WTC11 (cell line): ENCODE measurements around the gene CRYBA2. TPM values are rescaled to one million over a fixed set of nuclear protein-coding genes. Genes with fewer than 3 reads are reported as not detected.
A peak's percentile ranks its signal among the peaks of the same experiment; 100 is the strongest.

Experiments used
- CREM ChIP-seq: sonication (generic); formaldehyde crosslinking; IDR thresholded peaks from 2 replicates; pipeline ENCODE4 v1.8.1; 2022; ENCODE audit warnings: mild to moderate bottlenecking, missing genetic modification reagents, moderate library complexity
- FOXJ3 ChIP-seq: sonication (generic); formaldehyde crosslinking; IDR thresholded peaks from 2 replicates; pipeline ENCODE4 v1.9.0; 2021; ENCODE audit warnings: missing genetic modification reagents, mild to moderate bottlenecking, borderline replicate concordance
- FOXP1 ChIP-seq: sonication (generic); formaldehyde crosslinking; IDR thresholded peaks from 2 replicates; pipeline ENCODE4 v1.8.0; 2022; ENCODE audit warnings: missing genetic modification reagents, mild to moderate bottlenecking, moderate library complexity, borderline replicate concordance
- HMGA2 ChIP-seq: fragments of 250-450 bp; sonication (Bioruptor Pico); IDR thresholded peaks from 2 replicates; pipeline ENCODE4 v1.4.0; 2021; ENCODE audit warnings: mild to moderate bottlenecking, moderate library complexity
- KAT7 ChIP-seq: sonication (generic); formaldehyde crosslinking; IDR thresholded peaks from 2 replicates; pipeline ENCODE4 v1.8.1; 2023; ENCODE audit warnings: missing genetic modification reagents, mild to moderate bottlenecking, borderline replicate concordance
- NFATC4 ChIP-seq: fragments of 250-450 bp; sonication (Bioruptor Pico); IDR thresholded peaks from 2 replicates; pipeline ENCODE4 v1.9.0; 2021; ENCODE audit warnings: mild to moderate bottlenecking
- NFE2L1 ChIP-seq: sonication (generic); formaldehyde crosslinking; IDR thresholded peaks from 2 replicates; pipeline ENCODE4 v1.8.1; 2023; ENCODE audit warnings: missing genetic modification reagents
- NR3C1 ChIP-seq: sonication (generic); formaldehyde crosslinking; conservative IDR thresholded peaks from 2 replicates; pipeline ENCODE4 v1.8.1; 2023; ENCODE audit warnings: low read depth, mild to moderate bottlenecking, missing genetic modification reagents
- RELA ChIP-seq: sonication (generic); formaldehyde crosslinking; IDR thresholded peaks from 2 replicates; pipeline ENCODE4 v1.8.1; 2022; ENCODE audit warnings: missing genetic modification reagents, mild to moderate bottlenecking, borderline replicate concordance
- STAT6 ChIP-seq: sonication (generic); formaldehyde crosslinking; conservative IDR thresholded peaks from 2 replicates; pipeline ENCODE4 v1.8.1; 2023; ENCODE audit warnings: mild to moderate bottlenecking, low read depth, missing genetic modification reagents, moderate library complexity
- ZBTB21 ChIP-seq: sonication (generic); formaldehyde crosslinking; IDR thresholded peaks from 2 replicates; pipeline ENCODE4 v1.8.1; 2023; ENCODE audit warnings: mild to moderate bottlenecking, missing genetic modification reagents, borderline replicate concordance
- ZNF121 ChIP-seq: sonication (generic); formaldehyde crosslinking; IDR thresholded peaks from 2 replicates; pipeline ENCODE4 v1.8.0; 2023; ENCODE audit warnings: missing genetic modification reagents
- ZNF138 ChIP-seq: sonication (generic); formaldehyde crosslinking; conservative IDR thresholded peaks from 2 replicates; pipeline ENCODE4 v1.8.1; 2022; ENCODE audit warnings: mild to moderate bottlenecking, moderate library complexity, missing genetic modification reagents
- ZNF281 ChIP-seq: sonication (generic); formaldehyde crosslinking; IDR thresholded peaks from 2 replicates; pipeline ENCODE4 v1.8.0; 2023; ENCODE audit warnings: mild to moderate bottlenecking, missing genetic modification reagents
- ZNF423 ChIP-seq: fragments of 250-450 bp; sonication (Bioruptor Pico); IDR thresholded peaks from 2 replicates; pipeline ENCODE4 v2.1.2; 2022; ENCODE audit warnings: mild to moderate bottlenecking, moderate library complexity
- ZNF512 ChIP-seq: sonication (generic); formaldehyde crosslinking; IDR thresholded peaks from 2 replicates; pipeline ENCODE4 v1.8.1; 2022; ENCODE audit warnings: missing genetic modification reagents, borderline replicate concordance
- ZNF532 ChIP-seq: fragments of 250-450 bp; sonication (Bioruptor Pico); IDR thresholded peaks from 2 replicates; pipeline ENCODE4 v1.9.0; 2021; ENCODE audit warnings: mild to moderate bottlenecking, borderline replicate concordance
- ZSCAN18 ChIP-seq: fragments of 250-450 bp; sonication (Bioruptor Pico); IDR thresholded peaks from 2 replicates; pipeline ENCODE4 v2.1.2; 2022; ENCODE audit warnings: mild to moderate bottlenecking, moderate library complexity
- total RNA-seq: library from RNA; stranded (reverse); gene quantifications from 3 replicates; pipeline ENCODE4 v1.2.3, GENCODE V29; 2021

Gene CRYBA2
- total RNA-seq, 1 experiment from 2014 or later = not detected

GRCh38 chr2:218999881-219000568, 6.8 kb upstream of the CRYBA2 start (continued):
- TF ChIP-seq STAT6 (no peak), ZNF532 (no peak), ZBTB21 (CRISPR knock-in tag) (0 out of 2 replicates have a peak, but pooled peaks have one; percentile 26), RELA (CRISPR knock-in tag) (0 out of 2 replicates have a peak, but pooled peaks have one; percentile 24), KAT7 (CRISPR knock-in tag) (no peak), FOXP1 (peak; percentile 44; the same call in 1 of the 2 replicates), ZNF138 (no peak), NR3C1 (CRISPR knock-in tag) (0 out of 2 replicates have a peak, but pooled peaks have one; percentile 65), ZNF121 (CRISPR knock-in tag) (0 out of 2 replicates have a peak, but pooled peaks have one; percentile 8), ZNF512 (no peak), ZNF281 (CRISPR knock-in tag) (peak; percentile 81; the same call in 1 of the 2 replicates), ZSCAN18 (no peak), CREM (CRISPR knock-in tag) (no peak), NFATC4 (CRISPR knock-in tag) (no peak), NFE2L1 (CRISPR knock-in tag) (no peak), ZNF423 (CRISPR knock-in tag) (0 out of 2 replicates have a peak, but pooled peaks have one; percentile 21), HMGA2 (CRISPR knock-in tag) (no peak), FOXJ3 (CRISPR knock-in tag) (no peak)
- TF ChIP-seq, all 79 proteins: peak for 9
